ENCODE data around the gene SLC38A5. TPM values are rescaled to one million over a fixed set of nuclear protein-coding genes. Genes with fewer than 3 reads are reported as not detected.

Gene SLC38A5
- total RNA-seq, 1 experiment from 2014 or later = 54.6 TPM

GRCh38 chrX:48514868-48515460, 44.9 kb upstream of the SLC38A5 start:
- ChIA-PET CTCF (no interaction called here), POLR2A (no interaction called here), RAD21 (ENCODE audit: low non-redundant PET in 1 of 2, low total read pairs in 2 of 2, uncharacterized antibody in 2 of 2, unreplicated experiment in 2 of 2) (no interaction called here)
- H3K27me3 ChIP-seq (ENCODE audit: insufficient read depth, low read length) = no peaks in the 10 kb centered on the region
- H4K20me1 ChIP-seq (ENCODE audit: insufficient read depth) = no peaks in the 10 kb centered on the region
- H3K4me2 ChIP-seq (ENCODE audit: low read length) = no peak overlapping the region
- TF ChIP-seq JUND (IDR thresholded peaks at IDR 0.05) (no peak), CEBPB (IDR thresholded peaks at IDR 0.05; ENCODE audit: low read depth) (no peak), ZBTB33 (IDR thresholded peaks at IDR 0.05; ENCODE audit: extremely low read depth, insufficient replicate concordance, low read length) (no peak), RAD21 (IDR thresholded peaks at IDR 0.05; ENCODE audit: low read depth) (no peak), CBX3 (IDR thresholded peaks at IDR 0.05; ENCODE audit: low read depth) (no peak), POLR2A (IDR thresholded peaks at IDR 0.05; ENCODE audit: borderline replicate concordance, extremely low read depth, insufficient read depth, insufficient read length) (no peak), FOSL1 (IDR thresholded peaks at IDR 0.05; ENCODE audit: low read depth) (no peak), ZFX (IDR thresholded peaks at IDR 0.05) (no peak), EZH2 (IDR thresholded peaks at IDR 0.05) (no peak), ELF1 (IDR thresholded peaks at IDR 0.05; ENCODE audit: borderline replicate concordance, low read depth) (no peak), TCF7L2 (IDR thresholded peaks at IDR 0.05; ENCODE audit: borderline replicate concordance, extremely low read depth, insufficient read depth, insufficient read length) (no peak), EGR1 (IDR thresholded peaks at IDR 0.05; ENCODE audit: low read depth) (no peak), REST (IDR thresholded peaks at IDR 0.05; ENCODE audit: low read depth) (no peak), SRF (IDR thresholded peaks at IDR 0.05; ENCODE audit: low read depth) (no peak), MAX (IDR thresholded peaks at IDR 0.05) (no peak), EZH2phosphoT487 (IDR thresholded peaks at IDR 0.05; ENCODE audit: borderline replicate concordance) (no peak)
- no peak overlapping the region for H2AFZ ChIP-seq (ENCODE audit: low read depth, low read length, poor library complexity, severe bottlenecking)
- H3K79me2 ChIP-seq (ENCODE audit: insufficient read depth, low read length) = no peaks in the 10 kb centered on the region
- H3K4me1 ChIP-seq (ENCODE audit: control insufficient read depth in 1 of 2, insufficient read depth in 2 of 2, low read length in 2 of 2) = peaks cover under 1 to 1% of the 10 kb centered on the region in 2 experiments; a peak in 2 of 4 replicates
- no peak for DNase-seq (ENCODE audit: low read depth, low spot score)
- intact Hi-C loops (cut with micrococcal nuclease) = no loop called here
- no peaks in the 10 kb centered on the region for H3K9me3 ChIP-seq (ENCODE audit: control insufficient read depth in 1 of 2, insufficient read depth in 1 of 2, low read depth in 1 of 2, low read length in 2 of 2)
- ATAC-seq = no peak
- no TSS peak for BruUV-seq (replicated peaks)
- H3K4me3 ChIP-seq (replicated peaks in 1 of 2; ENCODE audit: low read depth in 1 of 2, low read length in 2 of 2) = no peak overlapping the region
- H3K36me3 ChIP-seq (ENCODE audit: control insufficient read depth in 1 of 2, insufficient read depth in 2 of 2, low read length in 2 of 2) = no peaks in the 10 kb centered on the region
- no peaks in the 10 kb centered on the region for H3K9me2 ChIP-seq (ENCODE audit: insufficient read depth)
- no peak overlapping the region for H3K27ac ChIP-seq (ENCODE audit: low read depth, low read length)
- no peak overlapping the region for H3K9ac ChIP-seq (ENCODE audit: low read length)
